ENCODE results near the gene ELFN1.

The ELFN1 gene

DNA sequence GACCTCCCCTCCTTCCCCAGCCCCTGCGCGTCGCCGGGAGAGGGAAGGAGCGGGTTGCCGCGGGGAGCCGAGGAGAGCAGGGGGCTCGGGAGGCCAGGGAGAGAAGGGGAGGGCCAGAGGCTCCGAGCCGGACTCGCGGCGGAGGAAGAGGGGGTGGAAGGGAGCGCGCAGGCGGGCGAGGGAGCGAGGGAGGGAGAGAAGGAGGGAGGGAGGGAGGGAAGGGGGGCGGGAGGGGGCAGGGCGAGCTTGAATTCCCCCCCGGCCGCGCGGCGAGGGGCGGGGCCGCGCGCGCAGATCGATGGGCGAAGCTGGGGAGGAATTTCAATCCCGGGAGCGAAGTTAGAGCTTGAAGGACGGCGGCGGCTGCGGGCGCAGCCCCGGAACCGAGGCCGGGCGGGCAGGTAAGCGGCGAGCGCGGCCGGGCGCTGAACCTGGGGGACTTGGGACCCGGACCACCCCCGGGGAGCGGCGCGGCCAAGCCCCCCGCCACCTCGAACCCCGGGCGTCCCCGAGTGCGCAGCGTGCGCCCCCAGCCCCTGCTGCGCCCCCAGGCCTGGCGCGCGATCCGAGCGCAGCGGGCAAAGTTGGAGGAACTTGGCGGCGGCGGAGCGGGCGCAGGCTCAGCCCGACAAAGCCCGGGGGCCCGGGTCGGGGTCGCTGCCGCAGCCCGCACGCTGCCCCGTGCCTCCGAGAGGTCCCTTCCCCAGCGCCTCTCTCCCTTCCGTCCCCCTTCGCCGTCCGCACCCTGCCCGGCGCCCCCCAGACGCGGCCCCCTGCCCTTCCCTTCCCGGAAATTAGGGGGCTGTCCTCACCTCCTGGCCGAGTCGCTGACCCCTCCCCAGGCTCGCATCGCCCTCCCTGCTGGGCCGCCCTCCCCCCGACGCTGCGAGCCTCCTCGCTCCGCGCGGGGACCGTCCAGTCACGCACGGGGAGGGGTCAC is at the start of gene ELFN1:
TSS of gene ELFN1 (plus strand) at position 324 of the 940 bp plus-strand sequence. CDS start 74,320 bp downstream, outside the sequence.
- DNase-seq (ENCODE audit: low read depth in 2 of 2, low spot score in 1 of 2), result no peak

DNA sequence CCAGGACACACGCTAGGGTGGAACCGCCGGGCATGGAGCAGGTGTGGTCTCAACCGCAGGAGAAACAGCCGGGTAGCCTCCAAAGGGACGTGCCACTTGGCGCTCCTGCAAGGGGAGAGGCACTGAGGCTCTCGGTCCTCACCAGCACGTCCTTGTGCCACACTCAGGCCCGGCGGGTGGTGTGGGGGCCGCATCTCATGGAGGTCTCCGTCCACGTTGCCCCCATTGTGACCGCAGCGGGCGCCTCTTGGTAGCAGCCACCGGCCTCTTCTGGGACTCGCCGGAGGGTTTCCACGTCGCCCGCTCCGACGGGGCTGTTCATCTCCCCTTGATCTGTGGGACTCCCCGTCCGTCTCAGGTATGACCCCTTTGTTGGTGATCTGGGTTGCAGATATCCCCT is 49.2 kb upstream of the ELFN1 start:
- no peak for DNase-seq (ENCODE audit: low read depth in 2 of 2, low spot score in 1 of 2)

DNA sequence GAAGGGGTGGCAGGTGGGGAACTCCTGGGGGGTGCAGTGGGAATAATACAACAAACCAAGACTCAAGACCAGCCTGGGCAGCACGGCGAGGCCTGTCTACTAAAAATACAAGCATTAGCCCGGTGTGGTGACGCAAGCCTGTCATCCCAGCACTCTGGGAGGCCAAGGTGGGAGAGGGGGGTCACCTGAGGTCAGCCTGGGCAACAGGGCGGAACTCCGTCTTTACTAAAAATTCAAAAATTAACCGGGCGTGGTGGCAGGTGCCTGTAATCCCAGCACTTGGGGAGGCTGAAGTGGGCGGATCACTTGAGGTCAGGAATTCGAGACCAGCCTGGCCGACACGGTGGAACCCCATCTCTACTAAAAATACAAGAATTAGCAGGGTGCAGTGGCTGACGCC is 48.4 kb upstream of the ELFN1 start:
- no peak for DNase-seq (ENCODE audit: low read depth in 2 of 2, low spot score in 1 of 2)

- DNase-seq (ENCODE audit: low read depth in 2 of 2, low spot score in 1 of 2), result no peak
Observed at GRCh38 chr7:1622441-1622840, 47.6 kb upstream of the ELFN1 start.

DNA sequence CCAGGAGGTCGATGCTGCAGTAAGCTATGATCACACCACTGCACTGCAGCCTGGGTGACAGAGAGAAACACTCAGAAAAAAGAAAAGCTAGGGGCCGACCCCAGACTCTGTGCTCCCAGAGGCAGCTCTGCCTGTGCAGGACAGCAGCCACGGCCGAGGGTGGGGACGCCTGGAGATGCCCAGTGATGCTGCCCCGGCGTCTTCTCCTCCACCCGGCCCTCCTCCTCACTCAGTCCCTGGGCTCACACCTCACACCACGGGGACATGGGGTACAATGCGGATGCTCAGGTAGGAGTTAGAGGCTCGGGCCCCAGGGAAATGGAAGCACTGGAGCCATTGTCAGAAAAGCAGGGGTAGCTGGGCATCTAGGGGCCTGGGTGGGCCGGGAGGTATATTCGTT is 46.3 kb upstream of the ELFN1 start:
- DNase-seq (ENCODE audit: low read depth in 2 of 2, low spot score in 1 of 2), result no peak

GRCh38 chr7:1624999-1625927 is 44.8 kb upstream of the ELFN1 start:
- no peak for DNase-seq (ENCODE audit: low read depth in 2 of 2, low spot score in 1 of 2)

DNA sequence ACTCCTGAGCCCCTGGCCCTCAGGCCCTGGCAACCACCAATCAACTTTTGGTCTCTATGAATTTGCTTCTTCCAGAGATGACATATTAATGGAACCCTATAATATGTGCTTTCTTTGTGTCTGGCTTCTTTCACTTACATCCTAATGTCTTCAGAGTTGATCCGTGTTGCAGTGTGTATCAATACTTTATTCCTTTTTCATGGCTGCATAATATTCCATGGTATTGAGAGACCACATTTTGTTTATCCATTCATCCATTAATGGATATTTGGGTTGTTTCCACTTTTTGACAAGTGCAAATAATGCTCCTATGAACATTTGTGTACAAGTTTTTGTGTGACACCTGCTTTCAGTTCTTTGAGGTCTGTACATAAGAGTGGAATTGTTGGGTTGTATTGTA is 43.3 kb upstream of the ELFN1 start:
- no peak for DNase-seq (ENCODE audit: low read depth in 2 of 2, low spot score in 1 of 2)

GRCh38 chr7:1630700-1631336 is 39.3 kb upstream of the ELFN1 start:
- no peak for DNase-seq (ENCODE audit: low read depth in 2 of 2, low spot score in 1 of 2)

DNA sequence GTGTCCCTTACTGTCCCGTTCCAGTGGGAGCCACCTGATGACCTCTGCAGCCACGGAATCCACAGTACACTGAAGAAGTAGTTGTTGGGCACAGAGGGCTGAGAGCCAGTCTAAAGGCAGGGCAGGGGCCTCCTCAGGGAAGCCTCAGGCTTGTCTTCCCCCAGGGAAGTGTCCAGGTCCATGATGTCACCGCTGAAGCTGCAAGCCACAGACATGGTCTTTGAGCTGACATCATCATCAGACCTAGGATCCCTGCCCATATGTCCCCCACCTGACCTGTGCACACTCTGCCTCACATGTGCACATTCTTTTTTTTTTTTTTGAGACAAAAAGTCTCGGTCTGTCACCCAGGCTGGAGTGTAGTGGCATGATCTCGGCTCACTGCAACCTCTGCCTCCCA is 38.4 kb upstream of the ELFN1 start:
- DNase-seq (ENCODE audit: low read depth in 2 of 2, low spot score in 1 of 2), result no peak

DNA sequence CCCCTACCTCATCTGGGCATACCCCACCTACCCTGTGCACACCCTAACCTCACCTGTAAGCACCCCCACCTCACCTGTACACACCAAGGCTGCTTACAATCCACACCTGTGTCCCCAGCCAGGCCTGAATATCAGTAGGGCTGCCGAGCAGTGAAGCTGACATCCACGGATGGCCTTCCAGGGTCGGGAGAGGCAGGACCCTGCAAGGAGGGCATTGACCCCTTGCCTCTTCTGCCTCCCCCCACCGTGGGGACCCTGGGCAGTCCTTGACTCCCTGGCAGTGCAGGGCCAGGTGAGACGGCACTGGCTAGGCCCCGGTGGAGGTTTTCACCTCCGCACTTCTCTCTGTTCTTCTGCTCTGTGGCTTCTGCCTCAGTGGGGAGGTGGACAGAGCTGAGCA is 37.6 kb upstream of the ELFN1 start:
- no peak for DNase-seq (ENCODE audit: low read depth in 2 of 2, low spot score in 1 of 2)

DNA sequence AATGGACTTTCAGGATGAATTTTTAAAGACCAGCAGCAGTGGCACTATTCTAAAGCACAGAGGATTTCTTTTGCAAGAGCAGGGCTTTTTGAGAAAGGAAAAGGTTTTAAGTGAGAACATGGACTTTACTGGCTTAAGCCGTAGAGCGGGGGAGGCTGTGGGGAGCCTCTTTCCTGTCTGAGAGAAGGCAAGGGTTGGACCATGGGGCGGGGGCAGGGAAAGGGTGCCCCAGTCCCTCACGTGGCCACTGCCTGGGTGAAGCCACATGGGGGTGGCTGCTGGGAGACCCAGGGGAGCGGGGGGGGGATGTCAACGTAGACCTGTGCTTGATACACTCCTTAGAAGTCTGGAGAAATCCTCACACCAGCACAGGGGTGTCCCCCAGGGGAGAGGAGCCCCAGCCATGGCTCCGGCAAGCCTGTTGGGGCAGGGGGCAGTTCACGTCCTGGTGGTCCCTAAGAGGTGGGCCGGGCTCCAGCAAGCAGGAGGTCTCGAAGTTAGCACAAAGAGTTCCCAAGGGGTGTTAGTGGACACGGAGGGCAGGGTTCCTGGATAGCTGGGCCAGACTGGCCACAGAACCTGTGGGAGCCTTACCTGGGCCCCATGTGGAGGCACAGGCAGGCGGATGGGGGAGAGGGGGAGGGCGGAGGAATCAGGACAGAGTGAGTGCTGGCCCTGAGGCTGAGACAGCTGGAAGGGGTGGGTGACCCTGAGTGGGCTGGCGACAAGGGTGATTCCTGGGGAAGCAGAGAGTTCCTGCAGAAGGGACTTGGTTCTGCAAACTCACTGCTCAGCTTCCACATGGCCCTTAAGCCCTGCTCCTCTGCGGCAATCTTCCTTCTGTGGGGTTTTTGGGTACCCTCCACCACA is 36.9 kb upstream of the ELFN1 start:
- no peak for DNase-seq (ENCODE audit: low read depth in 2 of 2, low spot score in 1 of 2)

DNA sequence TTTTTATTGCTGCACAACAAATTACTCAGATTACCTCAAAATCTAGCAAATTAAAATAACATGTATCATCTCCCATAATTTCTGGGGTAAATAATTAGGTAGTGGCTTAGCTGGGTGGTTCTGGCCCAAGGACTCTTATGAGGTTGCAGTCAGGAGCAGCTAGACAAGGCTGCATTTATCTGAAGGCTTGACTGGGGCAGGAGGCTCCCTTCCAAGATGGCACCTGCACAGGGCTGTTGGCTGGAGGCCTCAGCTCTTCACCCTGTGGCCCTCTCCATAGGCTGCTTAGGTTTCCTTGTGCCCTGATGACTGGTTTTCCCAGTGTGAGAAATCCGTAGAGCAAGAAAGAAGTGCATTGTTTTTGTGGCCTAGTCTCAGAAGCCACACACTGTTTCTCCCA is 34.7 kb upstream of the ELFN1 start:
- no peak for DNase-seq (ENCODE audit: low read depth in 2 of 2, low spot score in 1 of 2)

DNA sequence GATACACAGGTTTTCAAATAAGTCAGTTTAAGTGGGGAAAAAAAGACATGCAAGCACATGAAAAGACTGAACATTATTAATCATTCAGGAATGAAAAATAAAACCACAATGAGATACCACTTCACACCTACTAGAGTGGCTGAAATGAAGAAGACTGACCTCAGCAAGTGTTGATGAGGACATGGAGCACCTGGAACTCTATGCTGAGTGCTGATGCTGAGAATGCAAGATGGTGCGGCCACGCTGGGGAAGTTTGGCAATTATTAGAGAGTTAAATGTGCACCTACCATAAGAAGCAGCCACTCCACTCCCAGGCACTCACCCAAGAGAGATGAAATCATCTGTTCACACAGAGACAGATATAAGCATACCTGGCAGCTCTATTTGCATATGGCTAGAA is 32.9 kb upstream of the ELFN1 start:
- no peak for DNase-seq (ENCODE audit: low read depth in 2 of 2, low spot score in 1 of 2)

DNA sequence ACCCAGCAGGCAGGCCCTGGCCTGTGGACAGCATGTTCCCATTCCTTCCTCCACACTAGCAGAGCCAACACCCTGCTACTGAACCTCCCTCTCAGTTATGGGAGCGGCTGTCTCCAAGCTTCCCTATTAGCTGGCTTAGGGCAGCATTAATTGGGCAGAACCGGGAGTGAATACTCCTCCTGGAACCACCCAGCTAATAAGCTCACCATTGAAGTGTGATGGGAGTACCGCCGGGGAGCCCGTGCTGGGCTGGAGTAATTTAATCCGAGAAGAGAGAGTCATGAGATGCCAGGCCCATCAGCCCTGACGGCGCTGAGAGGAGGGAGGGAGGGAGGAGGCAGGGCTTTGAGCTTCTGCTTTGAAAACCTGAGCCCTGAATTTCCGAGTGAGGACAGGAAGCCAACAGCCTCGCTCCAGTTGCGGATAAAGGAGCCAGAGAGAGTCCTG is 31.8 kb upstream of the ELFN1 start:
- no peak for DNase-seq (ENCODE audit: low read depth in 2 of 2, low spot score in 1 of 2)

DNA sequence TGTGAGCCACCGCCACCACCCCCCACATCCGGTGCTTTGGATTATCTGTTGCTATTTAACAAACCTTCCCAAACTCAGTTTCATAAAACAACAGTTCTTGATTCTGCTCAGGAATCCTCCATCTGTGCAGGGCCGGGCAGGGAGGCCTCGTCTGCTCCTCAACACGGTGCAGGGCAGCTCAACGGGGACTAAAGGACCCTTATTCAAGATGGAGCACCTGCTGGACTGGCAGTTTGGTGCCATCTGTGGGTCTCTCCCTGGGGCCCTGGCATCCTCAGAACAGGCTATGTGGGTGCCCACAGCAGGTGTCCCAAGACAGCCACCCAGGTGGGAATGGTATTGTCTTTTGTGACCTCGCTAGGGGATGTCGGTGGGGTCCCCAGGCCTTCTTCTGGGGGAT is 31.0 kb upstream of the ELFN1 start:
- DNase-seq (ENCODE audit: low read depth in 2 of 2, low spot score in 1 of 2), result no peak

DNA sequence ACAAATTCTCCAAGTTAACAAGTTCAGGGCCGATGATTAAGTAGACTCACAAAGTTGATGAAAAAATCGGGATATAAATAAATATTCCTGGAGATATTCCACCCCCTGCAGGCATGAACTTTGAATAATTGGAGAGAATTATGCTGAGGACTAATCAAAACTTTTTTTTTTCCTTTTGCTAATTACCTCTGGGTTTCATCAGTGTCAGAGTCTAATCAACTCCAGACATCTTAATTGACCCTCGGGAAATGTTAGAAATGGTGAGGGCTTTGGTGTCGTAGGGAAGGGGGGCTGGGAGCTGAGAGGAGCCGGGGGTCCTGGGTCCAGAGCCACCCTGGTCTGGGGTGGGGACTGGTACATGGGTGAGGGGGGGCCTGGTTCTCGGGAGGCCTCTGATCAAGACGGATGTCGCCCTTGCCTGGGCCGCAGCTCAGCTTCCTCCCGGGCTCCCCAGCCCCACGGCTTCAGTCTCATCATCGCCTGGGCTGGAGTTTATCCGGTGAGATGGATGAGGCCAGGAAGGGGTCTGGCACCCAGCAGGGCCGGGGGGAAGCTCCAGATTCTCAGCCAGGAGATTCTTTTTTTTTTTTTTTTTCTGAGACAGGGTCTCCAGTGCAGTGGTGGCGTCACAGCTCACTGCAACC is 30.4 kb upstream of the ELFN1 start:
- no peak for DNase-seq (ENCODE audit: low read depth in 2 of 2, low spot score in 1 of 2)

DNA sequence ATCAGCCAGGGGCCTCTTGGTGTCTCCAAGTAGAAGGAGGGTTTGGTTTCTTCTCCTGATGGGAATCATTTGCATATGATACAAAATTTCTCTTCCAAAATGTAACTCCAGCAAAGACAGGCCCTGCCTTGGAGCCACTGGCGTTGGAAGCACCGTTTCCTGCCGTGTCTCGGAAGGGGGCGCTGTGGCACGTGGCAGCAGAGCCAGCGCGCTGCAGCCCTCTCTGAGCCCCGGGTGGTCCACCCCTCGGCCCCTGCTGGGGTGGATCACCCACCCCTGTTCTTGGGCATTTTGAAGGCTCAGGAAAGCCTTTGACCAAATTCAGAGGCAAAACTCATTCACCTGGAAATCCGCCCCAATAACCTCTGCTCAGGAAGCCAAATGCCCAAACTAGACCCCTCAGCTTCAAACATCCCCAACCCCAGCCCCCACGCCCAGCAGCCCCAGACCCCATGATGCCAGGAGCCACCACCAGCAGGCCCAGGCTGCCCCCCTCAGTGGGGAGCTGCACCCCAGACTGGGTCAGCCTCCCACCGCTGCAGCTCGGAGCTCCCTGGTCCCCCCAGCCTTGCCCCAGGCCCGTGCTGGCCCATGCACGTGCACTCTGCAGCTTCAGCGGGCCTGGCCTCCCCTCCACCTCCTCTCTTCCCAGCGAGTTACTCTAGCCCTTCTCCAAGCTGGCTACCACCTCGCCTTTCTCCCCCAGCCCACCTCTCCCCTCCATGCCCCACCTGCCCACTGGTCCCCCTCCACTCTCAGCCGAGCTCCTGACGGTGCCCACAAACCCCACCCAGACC is 29.5 kb upstream of the ELFN1 start:
- DNase-seq (ENCODE audit: low read depth in 2 of 2, low spot score in 1 of 2), result no peak

DNA sequence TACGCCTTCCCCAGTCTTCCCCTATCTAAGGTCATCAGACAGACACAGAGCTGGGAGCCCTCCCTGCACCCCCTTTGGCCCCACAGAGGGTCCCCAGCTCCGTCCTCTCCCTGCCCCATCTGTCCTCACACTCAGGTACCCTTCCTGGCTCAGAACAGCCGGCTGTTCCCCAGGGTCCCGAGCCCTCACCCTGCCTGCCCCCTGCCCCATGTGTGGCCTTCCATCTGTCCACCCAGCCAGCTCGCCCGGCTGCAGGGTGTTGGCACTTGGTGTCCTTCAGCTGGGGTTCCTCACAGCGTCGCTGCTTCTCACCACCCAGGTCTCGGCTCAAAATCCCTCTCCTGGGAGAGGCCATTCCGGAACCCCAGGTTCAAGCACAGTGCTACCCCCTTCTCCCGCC is 28.9 kb upstream of the ELFN1 start:
- DNase-seq (ENCODE audit: low read depth in 2 of 2, low spot score in 1 of 2), result no peak

DNA sequence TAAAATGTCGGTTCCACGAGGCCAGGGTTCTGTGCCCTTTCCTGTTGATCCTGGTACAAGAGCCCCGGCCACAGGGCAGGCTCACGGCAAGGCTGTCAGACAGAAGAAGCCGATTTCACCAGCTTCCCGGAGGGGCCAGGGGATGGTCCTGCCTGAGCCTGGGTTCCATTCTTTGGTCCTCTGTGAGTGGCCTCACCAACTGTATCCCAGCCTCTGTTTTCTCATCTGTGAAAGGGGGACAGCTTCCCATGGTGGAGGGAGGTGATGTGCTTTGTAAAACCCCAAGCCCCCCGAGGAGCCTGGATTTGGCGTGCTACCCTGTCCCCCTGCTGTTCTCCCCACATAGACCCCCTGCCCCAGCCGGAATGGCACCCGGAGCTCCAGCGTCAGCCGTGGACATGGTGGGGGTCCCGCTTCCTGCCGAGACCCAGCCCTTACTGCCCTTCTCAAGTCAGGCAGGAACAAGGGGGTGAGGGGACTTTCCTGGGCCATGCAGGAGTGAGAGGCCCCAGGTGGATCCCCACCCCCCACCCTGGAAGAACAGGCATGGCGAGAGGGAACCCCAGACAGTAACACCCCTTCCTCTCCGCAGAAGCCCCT is 28.3 kb upstream of the ELFN1 start:
- no peak for DNase-seq (ENCODE audit: low read depth in 2 of 2, low spot score in 1 of 2)

Data from stimulated activated CD8-positive, alpha-beta memory T cell treated with anti-CD3 and anti-CD28 coated beads, Interleukin-4, amount 100 ng/mL, for 4 hours (primary cell).